Activated T-helper 2 cell treated with anti-CD3 and anti-CD28 coated beads, Interferon-gamma antibody, Interleukin-2, Interleukin-4, amounts not matched to agents 10 μg/mL and 5 μg/mL and 100 μg/mL, durations not matched to agents 14 hours and 24 hours and 36 hours (primary cell): ENCODE data around the gene PARP1. TPM values are rescaled to one million over a fixed set of nuclear protein-coding genes. Genes with fewer than 3 reads are reported as not detected.

Experiments
- DNase-seq: peaks from one replicate; pipeline ENCODE4 v3.0.0; 2021; ENCODE audit warnings: low spot score
- H3K27ac Mint-ChIP-seq: one replicate; pipeline ENCODE4 v1.8.0; 2021; ENCODE audit warnings: mixed read lengths
- H3K27me3 Mint-ChIP-seq: one replicate; pipeline ENCODE4 v1.8.0; 2021; ENCODE audit warnings: low read depth, mixed read lengths
- H3K36me3 Mint-ChIP-seq: one replicate; pipeline ENCODE4 v1.8.0; 2021; ENCODE audit warnings: low read depth, mixed read lengths
- H3K4me1 Mint-ChIP-seq: one replicate; pipeline ENCODE4 v1.8.0; 2021; ENCODE audit warnings: low read depth, mixed read lengths
- H3K4me3 Mint-ChIP-seq: one replicate; pipeline ENCODE4 v1.8.0; 2021; ENCODE audit warnings: low read depth, mild to moderate bottlenecking, moderate library complexity, mixed read lengths
- H3K9me3 Mint-ChIP-seq: one replicate; pipeline ENCODE4 v1.8.0; 2021; ENCODE audit warnings: mixed read lengths
- intact Hi-C: fragments of 100-400 bp; cut with micrococcal nuclease; formaldehyde crosslinking; loops from one replicate; pipeline ENCODE4 v1.15.1; 2023
- total RNA-seq: library from RNA; stranded (reverse); gene quantifications from 2 replicates; pipeline ENCODE4 v1.2.3, GENCODE V29; 2022

The PARP1 gene
- total RNA-seq, 1 donor from 2014 or later = 194 TPM

- Mint-ChIP-seq H3K9me3 (no peaks in the 10 kb centered on the region), H3K4me1 (peaks cover 21% of the 10 kb centered on the region), H3K36me3 (peaks cover 10% of the 10 kb centered on the region), H3K27me3 (peaks cover 10% of the 10 kb centered on the region), H3K27ac (no peak overlapping the region), H3K4me3 (no peak overlapping the region)
- DNase-seq = no peak
- intact Hi-C loops = loop anchor here (2.0 to 10.0 kb wide), 3 partner anchors 102 to 347 kb away; partner anchors contain the start of genes H3-3A and LIN9
These were observed 1.5 kb upstream of the PARP1 start for GRCh38 chr1:226409392-226409791.

GRCh38 chr1:226408285-226409184 is 642 bp upstream of the PARP1 start:
- DNase-seq = no peak
- Mint-ChIP-seq H3K4me3 (peak overlapping the region; percentile 73), H3K9me3 (no peaks in the 10 kb centered on the region), H3K36me3 (peaks cover 10% of the 10 kb centered on the region), H3K27me3 (peaks cover 7% of the 10 kb centered on the region), H3K27ac (peak overlapping the region; percentile 63), H3K4me1 (peaks cover 30% of the 10 kb centered on the region)
- intact Hi-C loops = loop anchor here (2.0 to 10.0 kb wide), 3 partner anchors 101 to 346 kb away; partner anchors contain the start of genes H3-3A and LIN9

GRCh38 chr1:226407199-226407496 is 745 bp downstream of the PARP1 start:
- Mint-ChIP-seq H3K4me3 (peak overlapping the region; percentile 93), H3K9me3 (no peaks in the 10 kb centered on the region), H3K36me3 (peaks cover 16% of the 10 kb centered on the region), H3K27ac (peak overlapping the region; percentile 94), H3K4me1 (peaks cover 34% of the 10 kb centered on the region), H3K27me3 (no peaks in the 10 kb centered on the region)
- no peak for DNase-seq
- intact Hi-C loops = loop anchor here (5.0 to 10.0 kb wide), 2 partner anchors 100 to 282 kb away; partner anchors contain the start of gene LIN9

GRCh38 chr1:226406401-226406881 is 1.5 kb downstream of the PARP1 start:
- Mint-ChIP-seq H3K36me3 (peaks cover 23% of the 10 kb centered on the region), H3K9me3 (no peaks in the 10 kb centered on the region), H3K27me3 (no peaks in the 10 kb centered on the region), H3K4me1 (peaks cover 36% of the 10 kb centered on the region), H3K4me3 (peak overlapping the region; percentile 93), H3K27ac (peak overlapping the region; percentile 94)
- DNase-seq = no peak
- intact Hi-C loops = loop anchor here (5.0 to 10.0 kb wide), 2 partner anchors 99 to 282 kb away; partner anchors contain the start of gene LIN9

GRCh38 chr1:226405411-226405988 is 2.4 kb downstream of the PARP1 start:
- intact Hi-C loops = loop anchor here (5.0 to 10.0 kb wide), 2 partner anchors 98 to 281 kb away; partner anchors contain the start of gene LIN9
- Mint-ChIP-seq H3K27me3 (no peaks in the 10 kb centered on the region), H3K27ac (peak overlapping the region; percentile 29), H3K9me3 (no peaks in the 10 kb centered on the region), H3K4me1 (peaks cover 36% of the 10 kb centered on the region), H3K4me3 (peak overlapping the region; percentile 54), H3K36me3 (peaks cover 32% of the 10 kb centered on the region)
- no peak for DNase-seq

GRCh38 chr1:226404904-226405222 is 3.0 kb downstream of the PARP1 start:
- no peak overlapping the region for H3K27ac Mint-ChIP-seq
- intact Hi-C loops = loop anchor here (5.0 to 10.0 kb wide), 2 partner anchors 98 to 280 kb away; partner anchors contain the start of gene LIN9
- no peaks in the 10 kb centered on the region for H3K9me3 Mint-ChIP-seq
- H3K27me3 Mint-ChIP-seq = no peaks in the 10 kb centered on the region
- peaks cover 36% of the 10 kb centered on the region for H3K4me1 Mint-ChIP-seq
- DNase-seq = no peak
- no peak overlapping the region for H3K4me3 Mint-ChIP-seq
- H3K36me3 Mint-ChIP-seq = peaks cover 39% of the 10 kb centered on the region

- H3K9me3 Mint-ChIP-seq = no peaks in the 10 kb centered on the region
- intact Hi-C loops = loop anchor here (10.0 kb wide), 1 partner anchor 279 kb away; no protein-coding TSS in a partner anchor
- no peak overlapping the region for H3K27ac Mint-ChIP-seq
- H3K4me3 Mint-ChIP-seq = no peak overlapping the region
- H3K27me3 Mint-ChIP-seq = no peaks in the 10 kb centered on the region
- DNase-seq = no peak
- H3K36me3 Mint-ChIP-seq = peaks cover 45% of the 10 kb centered on the region
- peaks cover 36% of the 10 kb centered on the region for H3K4me1 Mint-ChIP-seq
These were observed 3.6 kb downstream of the PARP1 start for GRCh38 chr1:226404063-226404903.

- H3K36me3 Mint-ChIP-seq = peaks cover 53% of the 10 kb centered on the region
These were observed 4.5 kb downstream of the PARP1 start for GRCh38 chr1:226403201-226404034.

GRCh38 chr1:226402739-226403165 is 5.1 kb downstream of the PARP1 start:
- Mint-ChIP-seq H3K9me3 (no peaks in the 10 kb centered on the region), H3K4me1 (peaks cover 36% of the 10 kb centered on the region), H3K36me3 (peaks cover 59% of the 10 kb centered on the region), H3K27me3 (no peaks in the 10 kb centered on the region), H3K27ac (no peak overlapping the region), H3K4me3 (no peak overlapping the region)
- no peak for DNase-seq
- intact Hi-C loops = loop anchor here (10.0 kb wide), 1 partner anchor 278 kb away; no protein-coding TSS in a partner anchor

More at GRCh38 chr1:226403201-226404034, 4.5 kb downstream of the PARP1 start:
- no peak for DNase-seq
- H3K4me3 Mint-ChIP-seq = no peak overlapping the region
- no peaks in the 10 kb centered on the region for H3K27me3 Mint-ChIP-seq
- H3K27ac Mint-ChIP-seq = peak overlapping the region; percentile 56
- no peaks in the 10 kb centered on the region for H3K9me3 Mint-ChIP-seq
- peaks cover 36% of the 10 kb centered on the region for H3K4me1 Mint-ChIP-seq
- intact Hi-C loops = loop anchor here (10.0 kb wide), 1 partner anchor 279 kb away; no protein-coding TSS in a partner anchor

GRCh38 chr1:226401355-226402303 is 6.3 kb downstream of the PARP1 start:
- no peak overlapping the region for H3K27ac Mint-ChIP-seq
- H3K36me3 Mint-ChIP-seq = peaks cover 65% of the 10 kb centered on the region

More at GRCh38 chr1:226401355-226402303, 6.3 kb downstream of the PARP1 start:
- Mint-ChIP-seq H3K4me3 (no peak overlapping the region), H3K9me3 (no peaks in the 10 kb centered on the region), H3K4me1 (peaks cover 35% of the 10 kb centered on the region), H3K27me3 (no peaks in the 10 kb centered on the region)
- intact Hi-C loops = loop anchor here (10.0 kb wide), 1 partner anchor 277 kb away; no protein-coding TSS in a partner anchor
- no peak for DNase-seq
